Gastroesophageal sphincter (tissue), 3 donors: Measurements from ENCODE around the gene NCKAP5.

Experiments used
- EP300 ChIP-seq: sonication (generic); formaldehyde crosslinking; IDR thresholded peaks from one replicate; pipeline ENCODE4 v1.6.1; 2017; ENCODE audit warnings: antibody characterized with exemption, mild to moderate bottlenecking
- POLR2A ChIP-seq, 2 donors: fragments of 450-650 bp; IDR thresholded peaks; one replicate each; pipeline ENCODE4 v1.6.1; 2017; ENCODE audit warnings: antibody characterized with exemption in 2 of 2, mild to moderate bottlenecking in 2 of 2, moderate library complexity in 1 of 2
- POLR2AphosphoS5 ChIP-seq: sonication (generic); formaldehyde crosslinking; IDR thresholded peaks from one replicate; pipeline ENCODE4 v1.6.1; 2017; ENCODE audit warnings: antibody characterized with exemption
- TF ChIP-seq, protein P1 (sequence below), 4 experiments: fragments of 200-600 bp in 2 of 4; fragments of 450-650 bp in 2 of 4; sonication (generic) in 1 of 4; IDR thresholded peaks; one replicate each; pipeline ENCODE4 v1.5.1; 2017 to 2019; ENCODE audit warnings: antibody characterized with exemption in 4 of 4, mild to moderate bottlenecking in 2 of 4, moderate library complexity in 2 of 4

DNA sequence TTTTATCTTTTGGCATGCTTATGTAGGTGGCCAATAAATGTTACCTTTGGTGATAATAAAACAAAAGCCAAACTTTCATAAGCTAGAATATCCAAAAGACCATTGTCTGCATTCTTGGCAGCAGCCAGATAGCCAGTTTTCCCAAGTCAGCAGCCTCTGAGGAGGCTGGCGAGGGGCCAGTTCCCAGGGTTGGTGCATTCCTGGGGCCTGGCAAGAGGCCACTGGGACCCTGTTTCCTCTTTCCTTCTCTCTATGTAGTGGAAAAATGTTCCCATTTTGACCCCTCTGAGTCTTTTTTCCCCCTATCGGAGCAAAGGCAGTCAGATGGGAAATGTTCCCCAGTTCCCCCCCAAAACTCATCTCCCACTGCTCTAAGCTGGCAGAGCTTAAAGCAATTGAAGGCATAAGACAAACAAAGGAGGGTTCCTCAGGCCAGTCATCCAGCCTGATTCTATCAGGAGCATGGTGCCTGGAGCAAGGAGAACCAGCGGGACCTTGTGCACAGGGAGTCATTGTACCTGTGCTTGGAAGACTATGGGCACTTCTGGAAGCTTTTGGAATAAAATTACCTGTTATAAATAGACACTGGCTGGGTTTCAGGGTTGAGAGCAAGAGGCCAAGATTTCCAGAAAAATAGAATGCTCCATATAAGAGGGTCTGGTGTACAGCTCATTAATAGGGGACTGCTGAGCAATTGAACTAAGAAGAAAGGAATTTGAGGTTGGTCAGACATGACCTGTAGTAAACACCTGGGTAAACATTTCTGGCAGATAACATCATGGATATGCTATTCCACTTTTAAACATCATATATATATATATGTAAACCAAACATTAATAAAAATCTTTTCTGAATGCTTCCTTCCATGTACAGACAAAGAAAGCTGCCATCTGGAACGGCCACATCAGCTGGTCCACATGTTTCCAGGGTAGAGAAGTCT, 63.4 kb downstream of the NCKAP5 start:
- TF ChIP-seq, protein P1, sequence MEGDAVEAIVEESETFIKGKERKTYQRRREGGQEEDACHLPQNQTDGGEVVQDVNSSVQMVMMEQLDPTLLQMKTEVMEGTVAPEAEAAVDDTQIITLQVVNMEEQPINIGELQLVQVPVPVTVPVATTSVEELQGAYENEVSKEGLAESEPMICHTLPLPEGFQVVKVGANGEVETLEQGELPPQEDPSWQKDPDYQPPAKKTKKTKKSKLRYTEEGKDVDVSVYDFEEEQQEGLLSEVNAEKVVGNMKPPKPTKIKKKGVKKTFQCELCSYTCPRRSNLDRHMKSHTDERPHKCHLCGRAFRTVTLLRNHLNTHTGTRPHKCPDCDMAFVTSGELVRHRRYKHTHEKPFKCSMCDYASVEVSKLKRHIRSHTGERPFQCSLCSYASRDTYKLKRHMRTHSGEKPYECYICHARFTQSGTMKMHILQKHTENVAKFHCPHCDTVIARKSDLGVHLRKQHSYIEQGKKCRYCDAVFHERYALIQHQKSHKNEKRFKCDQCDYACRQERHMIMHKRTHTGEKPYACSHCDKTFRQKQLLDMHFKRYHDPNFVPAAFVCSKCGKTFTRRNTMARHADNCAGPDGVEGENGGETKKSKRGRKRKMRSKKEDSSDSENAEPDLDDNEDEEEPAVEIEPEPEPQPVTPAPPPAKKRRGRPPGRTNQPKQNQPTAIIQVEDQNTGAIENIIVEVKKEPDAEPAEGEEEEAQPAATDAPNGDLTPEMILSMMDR (IDR thresholded peaks at IDR 0.05), result no peak
- TF ChIP-seq POLR2AphosphoS5 (no peak), EP300 (no peak), POLR2A (IDR thresholded peaks at IDR 0.05) (no peak)
